ENCODE data around the gene HTR4. TPM values are rescaled to one million over a fixed set of nuclear protein-coding genes. Genes with fewer than 3 reads are reported as not detected.

The HTR4 gene
- total RNA-seq, 1 experiment from 2014 or later: not detected

- H2AFZ ChIP-seq (ENCODE audit: low read depth, low read length, poor library complexity, severe bottlenecking): no peak overlapping the region
- H3K9me2 ChIP-seq (ENCODE audit: insufficient read depth): no peaks in the 10 kb centered on the region
- no peaks in the 10 kb centered on the region for H3K36me3 ChIP-seq (ENCODE audit: control insufficient read depth in 1 of 2, insufficient read depth in 2 of 2, low read length in 2 of 2)
- H3K79me2 ChIP-seq (ENCODE audit: insufficient read depth, low read length): no peaks in the 10 kb centered on the region
- no TSS peak for BruUV-seq (replicated peaks)
- CTCF ChIA-PET: interaction anchor here (1.0 kb wide), 1 partner anchor 47 kb away, joined by 3 read pairs; no protein-coding TSS in a partner anchor
- H3K27ac ChIP-seq (ENCODE audit: low read depth, low read length): no peak overlapping the region
- no peaks in the 10 kb centered on the region for H4K20me1 ChIP-seq (ENCODE audit: insufficient read depth)
- ATAC-seq (no peak), DNase-seq (ENCODE audit: low read depth, low spot score) (no peak)
- RAD21 ChIA-PET (ENCODE audit: low non-redundant PET in 1 of 2, low total read pairs in 2 of 2, uncharacterized antibody in 2 of 2, unreplicated experiment in 2 of 2): no interaction called here
- POLR2A ChIA-PET: no interaction called here
- no peak overlapping the region for H3K9ac ChIP-seq (ENCODE audit: low read length)
- H3K4me2 ChIP-seq (ENCODE audit: low read length): no peak overlapping the region
- peaks cover 45% of the 10 kb centered on the region for H3K27me3 ChIP-seq (ENCODE audit: insufficient read depth, low read length)
- TF ChIP-seq SIN3A (IDR thresholded peaks at IDR 0.05; ENCODE audit: low read depth) (no peak), POLR2AphosphoS5 (IDR thresholded peaks at IDR 0.05; ENCODE audit: low read depth, low read length) (no peak), CEBPB (IDR thresholded peaks at IDR 0.05; ENCODE audit: low read depth) (no peak), CTCF (IDR thresholded peaks at IDR 0.05 in 2 of 3, conservative IDR thresholded peaks at IDR 0.05 in 1 of 3; ENCODE audit: borderline replicate concordance in 1 of 3, insufficient read depth in 1 of 3, low read depth in 2 of 3, low read length in 2 of 3) (no peak)
- no peaks in the 10 kb centered on the region for H3K9me3 ChIP-seq (ENCODE audit: control insufficient read depth in 1 of 2, insufficient read depth in 1 of 2, low read depth in 1 of 2, low read length in 2 of 2)
- intact Hi-C loops (cut with micrococcal nuclease): no loop called here
- no peak overlapping the region for H3K4me3 ChIP-seq (replicated peaks in 1 of 2; ENCODE audit: low read depth in 1 of 2, low read length in 2 of 2)
- no peaks in the 10 kb centered on the region for H3K4me1 ChIP-seq (ENCODE audit: control insufficient read depth in 1 of 2, insufficient read depth in 2 of 2, low read length in 2 of 2)
Measured at GRCh38 chr5:148683651-148684050, 29.3 kb upstream of the HTR4 start.

DNA sequence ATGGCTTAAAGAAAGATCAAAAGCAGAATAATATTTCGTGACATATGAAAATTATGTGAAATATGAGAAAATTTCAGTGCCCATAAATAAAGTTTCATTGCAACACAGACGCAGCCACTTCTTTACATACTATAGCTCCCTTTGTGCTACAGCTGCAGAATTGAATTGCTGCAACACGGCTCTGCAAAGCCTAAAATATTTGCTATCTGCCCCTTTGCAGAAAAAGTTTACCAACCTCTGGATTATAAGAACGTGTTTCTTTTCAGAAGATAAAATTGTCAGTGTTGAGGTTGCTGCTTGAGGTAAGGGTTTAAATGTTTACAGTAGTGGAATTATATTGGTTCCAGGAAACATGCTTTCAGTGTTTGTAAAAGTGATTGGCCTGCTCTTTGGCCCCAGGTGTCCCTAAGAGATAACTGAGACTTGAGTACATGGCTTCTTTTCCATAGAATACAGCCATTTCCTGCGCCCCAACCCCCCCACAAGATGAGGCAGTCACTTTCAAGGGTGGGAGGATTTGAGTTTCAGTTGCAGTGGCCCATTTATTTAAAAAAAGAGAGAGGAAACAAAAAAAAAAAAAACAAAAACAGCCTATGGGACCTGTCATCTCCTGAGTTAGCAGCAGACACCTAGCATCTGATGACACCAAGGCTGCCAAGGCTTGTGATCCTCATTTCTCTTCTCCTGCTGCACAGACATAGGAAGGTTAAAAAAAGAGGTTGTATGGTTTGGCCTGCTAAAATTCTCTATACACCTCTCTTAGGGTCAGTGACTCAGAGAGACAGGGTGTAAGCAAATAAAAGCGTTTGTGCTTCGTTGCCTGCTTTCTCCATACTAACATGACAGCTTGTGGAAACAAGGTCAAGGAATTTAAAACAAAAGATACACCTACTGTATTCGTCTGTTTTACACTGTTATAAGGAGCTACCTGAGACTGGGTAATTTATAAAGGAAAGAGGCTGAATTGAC lies 28.0 kb upstream of the HTR4 start:
- Histone ChIP-seq H3K4me1 (ENCODE audit: control insufficient read depth in 1 of 2, insufficient read depth in 2 of 2, low read length in 2 of 2) (no peaks in the 10 kb centered on the region), H3K79me2 (ENCODE audit: insufficient read depth, low read length) (no peaks in the 10 kb centered on the region), H3K4me2 (ENCODE audit: low read length) (no peak overlapping the region), H3K4me3 (replicated peaks in 1 of 2; ENCODE audit: low read depth in 1 of 2, low read length in 2 of 2) (no peak overlapping the region), H4K20me1 (ENCODE audit: insufficient read depth) (no peaks in the 10 kb centered on the region), H3K9ac (ENCODE audit: low read length) (no peak overlapping the region), H3K27me3 (ENCODE audit: insufficient read depth, low read length) (peaks cover 53% of the 10 kb centered on the region), H3K9me3 (ENCODE audit: control insufficient read depth in 1 of 2, insufficient read depth in 1 of 2, low read depth in 1 of 2, low read length in 2 of 2) (no peaks in the 10 kb centered on the region), H3K36me3 (ENCODE audit: control insufficient read depth in 1 of 2, insufficient read depth in 2 of 2, low read length in 2 of 2) (no peaks in the 10 kb centered on the region), H3K27ac (ENCODE audit: low read depth, low read length) (no peak overlapping the region), H3K9me2 (ENCODE audit: insufficient read depth) (no peaks in the 10 kb centered on the region), H2AFZ (ENCODE audit: low read depth, low read length, poor library complexity, severe bottlenecking) (no peak overlapping the region)
- DNase-seq (ENCODE audit: low read depth, low spot score) (no peak), ATAC-seq (no peak)
- TF ChIP-seq JUND (IDR thresholded peaks at IDR 0.05) (no peak), SIN3A (IDR thresholded peaks at IDR 0.05; ENCODE audit: low read depth) (no peak), MAX (IDR thresholded peaks at IDR 0.05) (no peak), SP1 (IDR thresholded peaks at IDR 0.05; ENCODE audit: low read depth) (no peak), ZFX (IDR thresholded peaks at IDR 0.05) (no peak)
- TF ChIP-seq, protein P1, sequence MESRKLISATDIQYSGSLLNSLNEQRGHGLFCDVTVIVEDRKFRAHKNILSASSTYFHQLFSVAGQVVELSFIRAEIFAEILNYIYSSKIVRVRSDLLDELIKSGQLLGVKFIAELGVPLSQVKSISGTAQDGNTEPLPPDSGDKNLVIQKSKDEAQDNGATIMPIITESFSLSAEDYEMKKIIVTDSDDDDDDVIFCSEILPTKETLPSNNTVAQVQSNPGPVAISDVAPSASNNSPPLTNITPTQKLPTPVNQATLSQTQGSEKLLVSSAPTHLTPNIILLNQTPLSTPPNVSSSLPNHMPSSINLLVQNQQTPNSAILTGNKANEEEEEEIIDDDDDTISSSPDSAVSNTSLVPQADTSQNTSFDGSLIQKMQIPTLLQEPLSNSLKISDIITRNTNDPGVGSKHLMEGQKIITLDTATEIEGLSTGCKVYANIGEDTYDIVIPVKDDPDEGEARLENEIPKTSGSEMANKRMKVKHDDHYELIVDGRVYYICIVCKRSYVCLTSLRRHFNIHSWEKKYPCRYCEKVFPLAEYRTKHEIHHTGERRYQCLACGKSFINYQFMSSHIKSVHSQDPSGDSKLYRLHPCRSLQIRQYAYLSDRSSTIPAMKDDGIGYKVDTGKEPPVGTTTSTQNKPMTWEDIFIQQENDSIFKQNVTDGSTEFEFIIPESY (IDR thresholded peaks at IDR 0.05; ENCODE audit: extremely low read depth, insufficient replicate concordance, low read length): no peak
- intact Hi-C loops (cut with micrococcal nuclease): no loop called here
- BruUV-seq (replicated peaks): no TSS peak
- ChIA-PET POLR2A (no interaction called here), CTCF (no interaction called here), RAD21 (ENCODE audit: low non-redundant PET in 1 of 2, low total read pairs in 2 of 2, uncharacterized antibody in 2 of 2, unreplicated experiment in 2 of 2) (no interaction called here)
